Right cardiac atrium (tissue), 5 donors: Measurements from ENCODE around the gene LMTK3. TPM values are rescaled to one million over a fixed set of nuclear protein-coding genes. Genes with fewer than 3 reads are reported as not detected.
"Not testable (repeated sequence)": the region's sequence is repeated elsewhere in the genome, so short reads cannot be mapped to it uniquely, and the experiment has no call there.

Experiments used
- ATAC-seq, 2 donors: fragments of 200-7000 bp; cut with Tn5 transposase; one replicate each; pipeline versions ENCODE4 v1.8.0 to v1.9.1; 2020; ENCODE audit warnings: moderate library complexity in 2 of 2, mild to moderate bottlenecking in 1 of 2
- DNase-seq, 3 donors: peaks; one replicate each; pipeline ENCODE4 v3.0.0-alpha.2; 2020
- H3K27ac ChIP-seq: one replicate; pipeline ENCODE4 v1.5.1; 2013; ENCODE audit warnings: mild to moderate bottlenecking, low read length, control low read depth, moderate library complexity
- H3K27me3 ChIP-seq: one replicate; pipeline ENCODE4 v1.6.1; 2013; ENCODE audit not compliant: control insufficient read depth, insufficient read depth
- H3K4me1 ChIP-seq: one replicate; pipeline ENCODE4 v1.6.1; 2013; ENCODE audit warnings: low read length; ENCODE audit not compliant: control insufficient read depth, insufficient read depth
- H3K4me3 ChIP-seq: one replicate; pipeline ENCODE4 v1.5.1; 2013; ENCODE audit warnings: low read length, control low read depth
- H3K9me3 ChIP-seq: one replicate; pipeline ENCODE4 v1.6.1; 2013; ENCODE audit warnings: low read length; ENCODE audit not compliant: control insufficient read depth
- WGBS: extraction: QIAGEN DNeasy Blood & Tissue Kit; methylation state at CpG from one replicate; pipeline ENCODE4 v1.1.7; 2013; 5-methylcytosine and 5-hydroxymethylcytosine counted together
- intact Hi-C, 4 donors: fragments of 100-400 bp; cut with DNase I; formaldehyde crosslinking; loops; one replicate each; pipeline versions ENCODE4 v1.11.0 to v1.14.0; 2022 to 2023
- polyA plus RNA-seq: library from polyadenylated mRNA; stranded (reverse); fragments of 200-250 nt; gene quantifications from one replicate; pipeline ENCODE4 v1.2.3, GENCODE V29; 2013
- total RNA-seq, 4 donors: library from RNA; stranded (reverse); fragmentation: NEBNext Ultra II Directional; extraction: Animal tissue kit (Norgen Biotek cat#: 25700); gene quantifications; one replicate each; pipeline ENCODE4 v1.2.1, GENCODE V29; 2021
- donor health status: healthy with polysubstance abuse.
- donor health status: DM: no; HTN: yes; CAD: no.
- donor health status: DM: no; HTN: no; CAD: no.
- donor health status: DM: no; HTN: yes; CAD: no; lungs with severe emphysema.
- donor health status: DM: yes; HTN: yes; CAD: no.

LMTK3 gene
- total and polyA plus RNA-seq, 5 donors = 2.9 to 7.2 (median 4.3) TPM

DNA sequence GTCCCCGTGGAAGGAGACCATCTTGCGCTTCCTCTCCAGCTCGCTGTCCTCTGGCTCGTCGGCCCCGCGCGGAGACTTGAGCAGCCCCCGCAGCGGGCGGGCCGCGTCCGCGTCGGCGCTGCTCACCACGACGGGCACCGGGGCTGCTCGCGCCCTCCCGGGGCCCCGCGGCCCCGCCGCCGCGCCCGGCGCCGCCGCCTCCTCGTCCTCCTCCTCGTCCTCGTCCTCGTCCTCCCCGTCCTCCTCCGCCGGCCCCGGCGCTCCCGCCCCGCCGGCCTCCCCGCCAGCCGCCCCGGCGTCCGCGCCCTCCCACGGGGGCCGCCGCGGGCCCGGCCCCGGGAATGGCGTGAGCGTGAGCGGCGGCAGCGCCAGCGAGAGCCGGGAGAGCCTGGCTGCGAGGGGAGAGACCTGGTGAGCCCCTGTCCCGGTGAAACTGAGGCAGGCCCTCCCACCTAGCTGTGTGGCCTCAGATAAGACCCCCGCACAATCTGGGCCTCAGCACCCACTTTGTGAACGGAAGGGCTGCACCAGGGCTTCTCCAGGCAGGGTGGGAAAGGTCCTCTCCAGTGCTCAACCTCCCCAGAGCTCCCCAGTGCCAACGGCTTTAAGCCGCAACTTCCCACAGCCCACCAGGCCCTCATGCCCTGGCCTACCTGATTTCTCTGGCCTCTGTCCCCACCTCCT is 17.8 kb downstream of the LMTK3 start:
- peak in 1 of 2 donors; percentile 2 for ATAC-seq
- intact Hi-C loops = loop anchor here in 2 of 4 donors (5.0 kb wide), 2 partner anchors 88 to 93 kb away; no protein-coding TSS in a partner anchor
- Histone ChIP-seq H3K4me3 (peak overlapping the region; percentile 71), H3K27ac (peak overlapping the region; percentile 28), H3K27me3 (no peaks in the 10 kb centered on the region), H3K9me3 (no peaks in the 10 kb centered on the region), H3K4me1 (no peaks in the 10 kb centered on the region)
- peak in 1 of 3 donors; percentile 62 for DNase-seq
- 3% methylated on average over 70 of the region's 70 CpGs for WGBS

DNA sequence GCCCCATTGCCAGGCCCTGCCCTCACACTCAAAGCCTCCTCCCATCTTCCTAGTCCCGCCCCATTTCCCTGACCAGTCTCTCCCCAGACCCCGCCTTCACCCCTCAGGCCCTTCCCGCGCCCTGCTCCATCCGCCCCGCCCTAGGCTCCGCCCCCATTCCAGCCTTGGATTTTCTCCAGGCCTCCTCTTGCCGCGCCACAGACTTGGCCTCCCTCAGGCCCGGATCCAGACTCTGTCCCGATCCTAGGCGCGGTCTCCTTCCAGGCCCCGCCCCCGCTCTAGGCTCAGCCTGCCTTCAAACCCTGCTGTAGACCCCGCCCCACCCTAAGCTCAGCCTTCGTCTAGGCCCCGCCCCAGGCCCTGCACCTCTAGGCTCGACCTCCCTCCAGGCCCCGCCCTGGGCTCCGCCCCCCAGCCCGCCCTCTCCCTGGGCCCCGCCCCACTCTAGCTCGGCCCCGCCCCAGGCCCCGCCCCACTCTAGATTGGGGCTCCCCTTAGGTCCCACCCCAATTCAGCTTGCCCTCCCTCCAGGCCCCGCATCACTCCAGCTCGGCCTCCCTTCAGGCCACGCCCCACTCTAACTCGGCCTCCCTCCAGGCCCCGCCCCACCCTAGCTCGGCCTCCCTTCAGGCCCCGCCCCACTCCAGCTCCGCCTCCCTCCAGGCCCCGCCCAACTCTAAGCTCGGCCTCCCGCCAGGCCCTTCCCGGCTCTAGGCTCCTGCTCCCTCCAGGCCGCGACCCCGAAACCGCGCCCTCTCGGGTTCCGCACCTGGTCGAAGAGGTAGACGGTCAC is 18.5 kb downstream of the LMTK3 start:
- DNase-seq = peak; percentile 98 to 99 (median 98)
- Histone ChIP-seq H3K4me1 (no peaks in the 10 kb centered on the region), H3K27ac (peak overlapping the region; percentile 28), H3K4me3 (peak overlapping the region; percentile 71), H3K27me3 (no peaks in the 10 kb centered on the region), H3K9me3 (no peaks in the 10 kb centered on the region)
- peak; percentile 92 to 93 for ATAC-seq
- WGBS = 2% methylated on average over 47 of the region's 47 CpGs
- intact Hi-C loops = loop anchor here in 2 of 4 donors (5.0 kb wide), 2 partner anchors 89 to 94 kb away; no protein-coding TSS in a partner anchor

DNA sequence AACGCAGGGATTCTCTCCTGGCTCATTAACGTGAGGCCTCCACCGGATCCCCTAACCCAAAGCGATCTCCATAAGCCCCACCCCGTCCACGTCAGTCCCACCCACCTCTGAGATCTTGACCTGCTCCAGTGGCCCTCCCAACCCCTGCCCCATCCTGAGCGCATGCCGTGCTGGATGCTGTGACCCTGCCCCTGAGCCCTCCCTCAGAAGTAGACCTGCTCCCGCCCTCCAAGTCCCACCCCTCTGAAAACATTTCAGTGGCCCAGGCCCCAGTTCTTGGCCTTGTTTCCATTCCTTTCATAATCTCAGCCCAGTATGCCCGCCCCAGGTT is 19.9 kb downstream of the LMTK3 start:
- DNase-seq (peak in 2 of 3 donors; percentile 58 to 60), ATAC-seq (no peak)
- intact Hi-C loops = loop anchor here in 2 of 4 donors (5.0 kb wide), 2 partner anchors 91 to 96 kb away; no protein-coding TSS in a partner anchor
- Histone ChIP-seq H3K27ac (no peak overlapping the region), H3K4me3 (no peak overlapping the region), H3K9me3 (no peaks in the 10 kb centered on the region), H3K4me1 (no peaks in the 10 kb centered on the region), H3K27me3 (no peaks in the 10 kb centered on the region)
- WGBS = 30% methylated on average over 10 of the region's 10 CpGs

DNA sequence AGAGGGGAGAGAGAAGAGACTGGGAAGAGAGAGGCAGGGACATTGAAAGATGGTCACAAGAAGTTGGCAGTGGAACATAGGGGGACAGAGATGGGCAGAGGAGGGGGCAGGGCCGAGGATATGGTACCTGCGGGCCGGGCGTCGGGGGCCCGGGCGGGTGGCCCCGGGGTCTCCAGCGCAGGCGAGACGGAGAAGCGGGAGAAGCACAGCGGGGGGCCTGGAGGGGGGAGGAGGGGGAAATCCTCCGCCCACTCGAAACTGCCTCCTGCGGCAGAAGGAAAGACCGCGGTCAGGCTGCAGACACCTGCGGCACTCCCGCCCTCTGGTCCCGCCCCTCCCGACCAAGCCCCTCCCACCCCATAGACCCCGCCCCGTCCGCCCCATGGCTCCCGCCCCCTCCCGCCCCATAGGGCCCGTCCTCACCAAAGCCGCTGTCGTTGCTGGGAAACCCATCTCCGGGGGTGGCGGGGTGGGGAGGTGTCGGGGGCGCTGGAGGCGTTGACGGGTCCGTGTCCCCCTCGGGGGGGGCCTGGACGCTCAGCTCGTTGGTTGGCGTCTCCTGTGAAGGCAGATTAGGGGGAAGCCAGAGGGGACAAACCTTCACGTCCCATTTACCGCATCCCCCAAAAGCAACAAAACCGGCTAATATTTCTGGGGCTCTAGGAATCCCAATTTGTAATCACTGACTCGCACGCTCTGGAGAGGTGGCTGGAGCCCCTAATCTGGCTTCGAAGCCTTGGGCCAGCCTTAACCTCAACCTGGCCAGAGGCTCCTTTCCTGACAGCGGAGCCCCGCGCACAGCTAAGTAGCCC is 20.4 kb downstream of the LMTK3 start:
- H3K4me3 ChIP-seq = no peak overlapping the region
- no peak for ATAC-seq
- intact Hi-C loops = loop anchor here in 2 of 4 donors (5.0 kb wide), 2 partner anchors 91 to 96 kb away; no protein-coding TSS in a partner anchor
- H3K27ac ChIP-seq = no peak overlapping the region
- H3K9me3 ChIP-seq = no peaks in the 10 kb centered on the region
- H3K27me3 ChIP-seq = no peaks in the 10 kb centered on the region
- H3K4me1 ChIP-seq = no peaks in the 10 kb centered on the region
- 6% methylated on average over 49 of the region's 50 CpGs for WGBS
- DNase-seq = peak in 2 of 3 donors; percentile 74 to 80

DNA sequence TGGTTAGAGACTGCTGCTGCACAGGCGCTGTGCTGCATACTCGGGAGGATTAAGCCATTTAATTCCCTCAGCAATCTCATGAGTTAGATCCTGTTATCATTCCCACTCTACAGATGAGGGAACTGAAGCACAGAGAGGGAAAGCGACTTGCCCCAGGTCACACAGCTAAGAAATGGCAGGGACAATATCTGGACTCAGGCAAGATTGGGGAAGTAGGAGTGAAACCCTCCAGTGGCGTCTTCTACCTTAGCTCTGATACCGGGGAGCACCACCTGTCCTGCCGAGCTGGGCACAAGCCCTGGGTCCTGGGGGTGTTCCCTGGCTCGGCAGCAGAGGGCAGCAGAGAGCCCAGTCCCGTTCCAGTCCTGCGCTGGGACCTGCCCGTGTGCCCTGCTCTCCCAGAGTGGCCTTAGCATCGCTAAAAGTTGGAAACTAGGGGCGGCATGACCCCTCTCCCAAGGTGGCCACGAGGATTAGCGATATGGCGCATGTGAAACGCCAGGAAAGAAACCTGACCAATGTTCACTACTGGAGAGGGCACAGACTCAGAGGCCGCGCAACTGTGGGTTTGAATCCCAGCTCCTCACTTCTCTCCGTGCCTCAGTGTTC is 21.9 kb downstream of the LMTK3 start:
- no peaks in the 10 kb centered on the region for H3K9me3 ChIP-seq
- H3K4me3 ChIP-seq = no peak overlapping the region
- no peak overlapping the region for H3K27ac ChIP-seq
- 22% methylated on average over 19 of the region's 19 CpGs for WGBS
- peak; percentile 75 to 92 (median 90) for DNase-seq
- no peaks in the 10 kb centered on the region for H3K4me1 ChIP-seq
- H3K27me3 ChIP-seq = no peaks in the 10 kb centered on the region
- intact Hi-C loops = loop anchor here in 3 of 4 donors (5.0 kb wide), 2 partner anchors 93 to 98 kb away; no protein-coding TSS in a partner anchor
- no peak for ATAC-seq

DNA sequence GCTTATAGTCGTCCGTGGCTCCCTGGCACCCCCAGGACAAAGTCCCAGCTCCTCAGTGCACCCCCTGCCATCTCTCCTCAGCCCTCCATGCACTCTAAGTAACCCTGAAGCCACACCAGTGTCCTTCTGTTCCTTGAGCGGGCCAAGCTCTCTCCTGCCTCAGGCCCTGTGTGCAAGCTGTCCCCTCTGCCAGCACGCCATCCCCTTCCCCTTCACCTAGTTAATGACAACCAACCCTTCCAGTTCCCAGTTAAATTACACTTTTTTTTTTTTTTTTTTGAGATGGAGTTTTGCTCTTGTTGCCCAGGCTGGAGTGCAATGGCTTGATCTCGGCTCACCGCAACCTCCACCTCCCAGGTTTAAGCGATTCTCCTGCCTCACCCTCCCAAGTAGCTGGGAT is 23.2 kb downstream of the LMTK3 start:
- 82% methylated on average over 7 of the region's 7 CpGs for WGBS
- H3K9me3 ChIP-seq, DNase-seq, H3K27me3 ChIP-seq, H3K4me3 ChIP-seq, ATAC-seq, H3K4me1 ChIP-seq: not testable (repeated sequence)
- intact Hi-C loops = loop anchor here in 1 of 4 donors (5.0 kb wide), 1 partner anchor 99 kb away; no protein-coding TSS in a partner anchor
- peak overlapping the region; percentile 84 for H3K27ac ChIP-seq

DNA sequence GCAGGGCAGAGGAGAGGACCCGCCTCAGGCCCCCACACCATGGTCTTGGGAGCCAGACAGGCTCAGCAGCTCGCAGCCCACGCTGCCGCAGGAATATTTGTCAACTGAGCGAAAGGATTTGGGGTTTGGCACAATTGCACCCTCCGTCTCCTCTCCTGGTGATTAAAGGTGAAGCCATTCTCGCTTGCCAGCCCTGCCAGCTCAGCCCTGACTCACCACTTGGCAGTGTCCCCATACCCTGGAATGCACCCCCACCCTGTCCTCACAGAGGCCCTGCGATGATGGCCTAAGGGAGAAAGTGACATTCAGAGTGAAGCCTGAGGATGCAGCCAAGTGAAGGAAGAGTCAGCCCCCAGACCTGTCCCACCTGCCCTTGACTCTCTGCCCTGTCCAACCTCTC is 23.7 kb downstream of the LMTK3 start:
- ATAC-seq = peak; percentile 8 to 18
- Histone ChIP-seq H3K27me3 (no peaks in the 10 kb centered on the region), H3K27ac (peak overlapping the region; percentile 84), H3K4me3 (no peak overlapping the region), H3K9me3 (no peaks in the 10 kb centered on the region), H3K4me1 (no peaks in the 10 kb centered on the region)
- peak in 2 of 3 donors; percentile 79 to 80 for DNase-seq
- intact Hi-C loops = loop anchor here in 1 of 4 donors (5.0 kb wide), 1 partner anchor 99 kb away; no protein-coding TSS in a partner anchor
- WGBS = 58% methylated on average over 8 of the region's 8 CpGs

DNA sequence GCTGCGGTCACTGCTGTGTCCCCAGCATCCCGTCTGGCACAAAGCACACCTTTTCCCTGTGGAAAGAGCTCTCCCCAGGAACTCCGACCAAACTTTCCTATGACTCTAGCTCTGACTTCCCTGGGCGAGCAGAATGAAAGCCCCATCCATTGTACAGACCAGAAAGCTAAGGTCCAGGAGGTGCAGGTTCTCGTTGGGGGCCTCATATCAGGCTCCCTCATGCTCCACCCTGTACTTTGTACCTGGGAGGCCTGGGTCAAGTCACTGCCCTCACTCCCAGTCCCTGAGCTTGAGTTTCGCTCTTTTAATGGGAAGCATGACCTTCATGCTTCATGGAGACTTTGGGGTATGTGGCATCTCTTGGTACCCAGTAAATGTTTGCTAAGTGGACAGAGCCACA is 24.1 kb downstream of the LMTK3 start:
- intact Hi-C loops = loop anchor here in 1 of 4 donors (5.0 kb wide), 1 partner anchor 100 kb away; no protein-coding TSS in a partner anchor
- Histone ChIP-seq H3K4me1 (no peaks in the 10 kb centered on the region), H3K27me3 (no peaks in the 10 kb centered on the region), H3K27ac (peak overlapping the region; percentile 6), H3K9me3 (no peaks in the 10 kb centered on the region), H3K4me3 (no peak overlapping the region)
- ATAC-seq = no peak
- no peak for DNase-seq
- WGBS = 79% methylated on average over 6 of the region's 6 CpGs

- 89% methylated on average over 10 of the region's 10 CpGs for WGBS
- H3K4me3 ChIP-seq, H3K27me3 ChIP-seq, H3K9me3 ChIP-seq, H3K4me1 ChIP-seq, ATAC-seq, H3K27ac ChIP-seq: not testable (repeated sequence)
- DNase-seq = peak in 1 of 3 donors; percentile 35
- intact Hi-C loops = loop anchor here in 1 of 4 donors (5.0 kb wide), 1 partner anchor 101 kb away; no protein-coding TSS in a partner anchor
These were observed 24.9 kb downstream of the LMTK3 start for GRCh38 chr19:48486706-48487105.
